Transverse colon (tissue), 4 donors: ENCODE measurements around the gene SYT14. TPM values are rescaled to one million over a fixed set of nuclear protein-coding genes. Genes with fewer than 3 reads are reported as not detected.

Experiments
- DNase-seq: peaks from one replicate; pipeline ENCODE4 v3.0.0-alpha.2; 2019
- H3K27ac ChIP-seq, 4 donors: fragments of 200-600 bp; sonication (generic); 2 replicates each; pipeline ENCODE4 v1.5.1; 2016 to 2018; ENCODE audit warnings: inconsistent platforms in 4 of 4
- H3K27me3 ChIP-seq: fragments of 200-600 bp; sonication (generic); 2 replicates; pipeline ENCODE4 v1.5.1; 2017; ENCODE audit warnings: inconsistent platforms
- H3K36me3 ChIP-seq, 4 donors: fragments of 200-600 bp; sonication (generic); 2 replicates each; pipeline ENCODE4 v1.5.1; 2017 to 2019; ENCODE audit warnings: inconsistent platforms in 4 of 4
- H3K4me1 ChIP-seq, 4 donors: fragments of 200-600 bp; sonication (generic); 2 replicates each; pipeline ENCODE4 v1.5.1; 2017 to 2020; ENCODE audit warnings: inconsistent platforms in 4 of 4
- H3K4me3 ChIP-seq, 4 donors: fragments of 200-600 bp; sonication (generic); 1 replicate in 1 of 4; 2 replicates in 3 of 4; pipeline versions ENCODE4 v1.5.1 to v1.6.1; 2017 to 2019; ENCODE audit warnings: inconsistent platforms in 4 of 4
- H3K9me3 ChIP-seq, 2 donors: fragments of 200-600 bp; sonication (generic); 2 replicates each; pipeline ENCODE4 v1.5.1; 2017 to 2019; ENCODE audit warnings: inconsistent platforms in 2 of 2
- EP300 ChIP-seq: sonication (generic); formaldehyde crosslinking; IDR thresholded peaks from one replicate; pipeline ENCODE4 v1.6.1; 2017; ENCODE audit warnings: antibody characterized with exemption, low read depth
- POLR2A ChIP-seq: fragments of 450-650 bp; IDR thresholded peaks from one replicate; pipeline ENCODE4 v1.6.1; 2016; ENCODE audit warnings: antibody characterized with exemption, mild to moderate bottlenecking, moderate library complexity
- POLR2AphosphoS5 ChIP-seq, 3 donors: sonication (generic); formaldehyde crosslinking; IDR thresholded peaks; one replicate each; pipeline ENCODE4 v1.6.1; 2016; ENCODE audit warnings: antibody characterized with exemption in 3 of 3
- WGBS, 2 donors: methylation state at CpG; one replicate each; pipeline ENCODE4 v1.1.5; 2018; ENCODE audit warnings: low coverage in 1 of 2; 5-methylcytosine and 5-hydroxymethylcytosine counted together
- in situ Hi-C, 4 donors: fragments of 200-750 bp; cut with MboI; loops; one replicate each; pipeline versions ENCODE4 v1.15.0 to v1.15.1; 2017; ENCODE audit warnings: low sequenced_read_pairs in 3 of 4, low pct_ligation_motif_present in 1 of 4, low pct_unique_long_range_greater_than_20kb in 1 of 4
- intact Hi-C: fragments of 100-400 bp; cut with DNase I; formaldehyde crosslinking; loops from one replicate; pipeline ENCODE4 v1.15.1; 2023; ENCODE audit warnings: low total_unique reads
- total RNA-seq, 4 donors: library from RNA; depleted of rRNA; stranded (reverse); fragments of >200 nt; gene quantifications; one replicate each; pipeline ENCODE4 v1.1.0, GENCODE V29; 2016
- TF ChIP-seq, protein P1 (sequence below), 5 experiments: fragments of 200-600 bp in 3 of 5; fragments of 450-650 bp in 2 of 5; sonication (generic) in 3 of 5; IDR thresholded peaks; 1 replicate in 2 of 5; 2 replicates in 3 of 5; pipeline ENCODE4 v1.5.1; 2016 to 2017; ENCODE audit warnings: antibody characterized with exemption in 5 of 5, inconsistent platforms in 3 of 5, mild to moderate bottlenecking in 2 of 5, moderate library complexity in 1 of 5

SYT14 gene
- total RNA-seq, 4 donors from 2014 or later: under 0.01 TPM; not detected in 3

DNA sequence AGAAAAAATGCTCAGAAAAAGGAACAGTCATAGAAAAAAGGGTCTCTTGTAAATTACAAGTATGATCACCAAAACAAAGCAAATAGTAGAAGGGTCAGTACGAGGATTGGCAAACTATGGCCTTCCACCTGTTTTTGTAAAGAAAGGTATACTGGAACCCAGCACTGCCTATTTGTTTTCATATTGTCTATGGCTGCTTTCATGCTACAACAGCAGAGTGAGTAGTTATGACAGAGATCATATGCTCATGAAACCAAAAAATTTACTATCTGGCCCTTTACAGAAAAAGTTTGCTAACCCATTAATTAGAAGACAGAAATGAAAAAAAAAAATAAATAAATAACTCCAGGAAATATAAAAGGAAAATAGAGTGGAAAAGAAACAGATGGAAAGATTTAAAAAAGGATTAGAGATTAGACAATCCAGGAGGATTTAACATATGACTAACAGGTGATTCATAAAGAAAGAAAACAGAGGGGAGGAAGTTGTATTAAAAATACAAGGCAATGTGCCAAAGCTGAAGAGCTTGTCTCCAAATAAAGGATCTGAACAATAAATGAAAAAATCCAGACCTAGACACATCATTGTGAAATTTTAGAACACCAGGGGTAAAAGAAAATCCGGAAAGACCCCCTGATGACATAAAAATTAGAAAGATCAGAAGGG is 186.0 kb downstream of the SYT14 start:
- H3K27ac ChIP-seq: no peak overlapping the region
- in situ Hi-C loops (no loop called here), intact Hi-C loops (no loop called here)
- H3K9me3 ChIP-seq: no peaks in the 10 kb centered on the region
- TF ChIP-seq POLR2A: no peak
- TF ChIP-seq, protein P1, sequence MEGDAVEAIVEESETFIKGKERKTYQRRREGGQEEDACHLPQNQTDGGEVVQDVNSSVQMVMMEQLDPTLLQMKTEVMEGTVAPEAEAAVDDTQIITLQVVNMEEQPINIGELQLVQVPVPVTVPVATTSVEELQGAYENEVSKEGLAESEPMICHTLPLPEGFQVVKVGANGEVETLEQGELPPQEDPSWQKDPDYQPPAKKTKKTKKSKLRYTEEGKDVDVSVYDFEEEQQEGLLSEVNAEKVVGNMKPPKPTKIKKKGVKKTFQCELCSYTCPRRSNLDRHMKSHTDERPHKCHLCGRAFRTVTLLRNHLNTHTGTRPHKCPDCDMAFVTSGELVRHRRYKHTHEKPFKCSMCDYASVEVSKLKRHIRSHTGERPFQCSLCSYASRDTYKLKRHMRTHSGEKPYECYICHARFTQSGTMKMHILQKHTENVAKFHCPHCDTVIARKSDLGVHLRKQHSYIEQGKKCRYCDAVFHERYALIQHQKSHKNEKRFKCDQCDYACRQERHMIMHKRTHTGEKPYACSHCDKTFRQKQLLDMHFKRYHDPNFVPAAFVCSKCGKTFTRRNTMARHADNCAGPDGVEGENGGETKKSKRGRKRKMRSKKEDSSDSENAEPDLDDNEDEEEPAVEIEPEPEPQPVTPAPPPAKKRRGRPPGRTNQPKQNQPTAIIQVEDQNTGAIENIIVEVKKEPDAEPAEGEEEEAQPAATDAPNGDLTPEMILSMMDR (IDR thresholded peaks at IDR 0.05): no peak
- TF ChIP-seq POLR2AphosphoS5 (IDR thresholded peaks at IDR 0.05): no peak
- no peak for TF ChIP-seq EP300
- no peaks in the 10 kb centered on the region for H3K36me3 ChIP-seq
- 29 to 54% methylated on average over 2 of the region's 2 CpGs for WGBS, 2 donors
- H3K4me1 ChIP-seq: no peaks in the 10 kb centered on the region
- no peak overlapping the region for H3K4me3 ChIP-seq
- DNase-seq: no peak
- no peaks in the 10 kb centered on the region for H3K27me3 ChIP-seq

- Histone ChIP-seq H3K4me3 (no peak overlapping the region), H3K4me1 (no peaks in the 10 kb centered on the region), H3K36me3 (no peaks in the 10 kb centered on the region), H3K9me3 (no peaks in the 10 kb centered on the region), H3K27me3 (no peaks in the 10 kb centered on the region), H3K27ac (no peak overlapping the region)
- in situ Hi-C loops: loop anchor here in 1 of 4 donors (25.0 kb wide), 1 partner anchor 188 kb away; no protein-coding TSS in a partner anchor
- intact Hi-C loops: no loop called here
- no peak for DNase-seq
- WGBS, 2 donors: 57 to 69% methylated on average over 2 of the region's 2 CpGs
- TF ChIP-seq POLR2A (no peak), EP300 (no peak), POLR2AphosphoS5 (IDR thresholded peaks at IDR 0.05) (no peak)
- TF ChIP-seq, protein P1 (IDR thresholded peaks at IDR 0.05): no peak
Observed at GRCh38 chr1:210124736-210125135, 186.7 kb downstream of the SYT14 start.

DNA sequence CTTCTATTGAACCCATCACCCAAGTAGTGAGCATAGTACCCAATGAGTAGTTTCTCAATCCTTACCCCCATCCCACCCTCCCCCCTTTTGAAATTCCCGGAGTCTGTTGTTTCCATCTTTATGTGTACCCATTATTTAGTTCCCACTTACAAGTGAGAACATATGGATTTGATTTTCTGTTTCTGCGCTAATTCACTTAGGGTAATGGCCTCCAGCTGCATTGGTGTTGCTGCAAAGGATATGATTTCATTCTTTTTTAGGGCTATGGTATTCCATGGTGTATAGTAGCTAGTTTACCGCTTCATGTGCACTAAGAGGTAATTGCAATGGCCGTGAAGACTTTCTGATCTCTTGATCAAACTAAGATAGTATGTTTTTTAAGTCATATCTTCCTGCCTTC is 187.1 kb downstream of the SYT14 start:
- no peak overlapping the region for H3K4me3 ChIP-seq
- H3K36me3 ChIP-seq: no peaks in the 10 kb centered on the region
- in situ Hi-C loops (loop anchor here in 1 of 4 donors (25.0 kb wide), 1 partner anchor 187 kb away; no protein-coding TSS in a partner anchor), intact Hi-C loops (no loop called here)
- TF ChIP-seq EP300: no peak
- no peak for TF ChIP-seq POLR2A
- no peak for TF ChIP-seq POLR2AphosphoS5 (IDR thresholded peaks at IDR 0.05)
- TF ChIP-seq, protein P1 (IDR thresholded peaks at IDR 0.05): no peak
- DNase-seq: no peak
- H3K27ac ChIP-seq: no peak overlapping the region
- no peaks in the 10 kb centered on the region for H3K4me1 ChIP-seq
- 82 to 85% methylated on average over 3 to 4 of the region's 4 CpGs for WGBS, 2 donors
- no peaks in the 10 kb centered on the region for H3K9me3 ChIP-seq
- H3K27me3 ChIP-seq: no peaks in the 10 kb centered on the region

DNA sequence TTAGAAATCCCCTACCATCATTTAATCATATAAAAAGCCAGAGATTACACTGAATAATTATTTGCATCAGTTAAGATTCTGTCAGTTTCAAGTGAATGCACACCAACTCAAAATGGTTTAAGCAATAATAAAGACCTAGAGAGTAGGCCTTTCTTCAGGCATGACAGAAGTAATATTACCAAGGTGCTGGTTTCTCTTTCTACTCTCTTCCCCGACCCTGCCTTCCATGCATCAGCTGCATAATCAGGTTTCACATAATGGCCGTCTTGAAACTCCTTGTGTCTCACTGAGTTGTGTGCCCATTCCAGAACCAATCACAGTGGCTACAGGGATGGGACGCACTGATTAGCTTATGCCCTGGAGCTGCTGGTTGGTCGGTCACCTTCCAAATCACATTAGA is 191.1 kb downstream of the SYT14 start:
- Histone ChIP-seq H3K36me3 (no peaks in the 10 kb centered on the region), H3K27ac (no peak overlapping the region), H3K9me3 (no peaks in the 10 kb centered on the region), H3K27me3 (no peaks in the 10 kb centered on the region), H3K4me3 (no peak overlapping the region), H3K4me1 (no peaks in the 10 kb centered on the region)
- intact Hi-C loops (no loop called here), in situ Hi-C loops (loop anchor here in 1 of 4 donors (25.0 kb wide), 1 partner anchor 183 kb away; no protein-coding TSS in a partner anchor)
- WGBS, 2 donors: 49 to 100% methylated on average over 1 to 4 of the region's 4 CpGs
- TF ChIP-seq EP300: no peak
- TF ChIP-seq POLR2AphosphoS5 (IDR thresholded peaks at IDR 0.05): no peak
- TF ChIP-seq, protein P1 (IDR thresholded peaks at IDR 0.05): no peak
- TF ChIP-seq POLR2A: no peak
- DNase-seq: no peak
